HEK293T (cell line): ENCODE data around the gene CCDC34.

Experiments used
- ARNT ChIP-seq: fragments of 450-650 bp; IDR thresholded peaks from 2 replicates; pipeline ENCODE4 v1.6.1; 2017; ENCODE audit warnings: mild to moderate bottlenecking
- BHLHE40 ChIP-seq: fragments of 450-650 bp; IDR thresholded peaks from 2 replicates; pipeline ENCODE4 v1.6.1; 2016; ENCODE audit warnings: mild to moderate bottlenecking, moderate library complexity, borderline replicate concordance
- FOXA1 ChIP-seq: fragments of 450-650 bp; IDR thresholded peaks from 2 replicates; pipeline ENCODE4 v1.6.1; 2016; ENCODE audit warnings: mild to moderate bottlenecking
- FOXM1 ChIP-seq: fragments of 450-650 bp; IDR thresholded peaks from 2 replicates; pipeline ENCODE4 v1.6.1; 2017; ENCODE audit warnings: mild to moderate bottlenecking, borderline replicate concordance
- HDGF ChIP-seq: fragments of 450-650 bp; IDR thresholded peaks from 2 replicates; pipeline ENCODE4 v1.6.1; 2017; ENCODE audit warnings: antibody characterized with exemption, borderline replicate concordance
- NFRKB ChIP-seq: fragments of 450-650 bp; IDR thresholded peaks from 2 replicates; pipeline ENCODE4 v1.6.1; 2016; ENCODE audit warnings: mild to moderate bottlenecking, moderate library complexity
- SP1 ChIP-seq: fragments of 450-650 bp; IDR thresholded peaks from 2 replicates; pipeline ENCODE4 v1.6.1; 2017

DNA sequence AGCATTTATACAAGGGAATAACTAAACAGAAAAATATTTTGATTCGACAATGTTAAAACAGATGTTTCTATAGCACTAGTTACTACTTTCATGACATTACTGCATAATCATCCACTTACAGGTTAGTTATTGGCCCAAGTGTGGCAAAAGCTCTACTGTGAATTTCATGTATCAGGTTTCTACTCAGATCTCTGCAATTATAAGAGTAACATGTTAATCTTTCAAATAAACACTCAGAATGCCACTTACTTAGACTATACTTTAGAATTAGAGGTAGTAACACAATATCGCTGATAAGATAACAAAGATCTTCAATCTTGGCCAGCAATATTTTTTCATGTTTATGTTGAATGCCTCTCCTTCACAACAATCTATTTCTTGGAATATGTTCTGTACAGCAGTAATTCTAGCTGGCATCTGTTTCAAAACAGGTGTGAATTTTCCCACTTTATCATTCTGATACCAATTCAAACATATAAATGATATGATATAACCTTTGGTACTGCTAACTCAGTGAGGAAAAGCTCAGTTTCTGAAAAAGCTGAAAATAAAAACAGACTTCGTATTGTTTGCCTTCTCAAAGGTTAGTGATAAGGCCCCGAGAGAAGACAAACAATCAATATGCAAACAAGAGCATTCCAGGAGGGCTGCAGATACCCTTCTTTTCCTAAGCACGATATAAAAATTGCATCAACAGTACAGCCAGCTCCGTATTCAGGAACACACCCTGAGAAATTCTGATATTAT is 11.0 kb upstream of the CCDC34 start:
- TF ChIP-seq FOXM1 (no peak), BHLHE40 (no peak), HDGF (no peak), SP1 (no peak), FOXA1 (no peak), NFRKB (no peak), ARNT (no peak)
